Measurements from ENCODE around the gene RNF41.

DNA sequence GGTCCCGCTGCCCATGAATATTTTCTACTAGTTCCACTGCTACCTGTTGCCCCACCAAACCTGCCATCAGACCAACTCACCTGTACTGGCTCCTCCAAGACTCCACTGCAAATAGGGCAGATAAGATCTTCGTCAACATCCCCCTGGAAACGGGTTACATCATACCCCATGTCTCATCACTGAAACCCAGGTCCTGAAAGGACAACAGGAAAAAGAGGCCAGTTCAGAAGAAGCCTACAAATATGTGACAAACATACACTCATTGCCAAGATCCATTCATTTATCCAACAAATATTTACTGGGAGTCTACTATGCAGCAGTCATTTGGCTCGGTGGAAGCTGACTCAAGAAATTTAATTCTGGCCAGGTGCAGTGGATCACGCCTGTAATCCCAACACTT, 7.8 kb downstream of the RNF41 start:
- TF ChIP-seq POLR2AphosphoS5 (IDR thresholded peaks at IDR 0.05; ENCODE audit: low read depth, low read length) (no peak), POLR2A (IDR thresholded peaks at IDR 0.05; ENCODE audit: low read depth, low read length) (no peak), TAF1 (IDR thresholded peaks at IDR 0.05; ENCODE audit: borderline replicate concordance, low read depth, low read length) (no peak)
